ENCODE measurements around the gene FBXO17. TPM values are rescaled to one million over a fixed set of nuclear protein-coding genes. Genes with fewer than 3 reads are reported as not detected.
"Not testable (repeated sequence)": the region's sequence is repeated elsewhere in the genome, so short reads cannot be mapped to it uniquely, and the experiment has no call there.

Gene FBXO17
- total and polyA plus RNA-seq, 2 experiments from 2014 or later: 41.9 to 49.4 TPM

GRCh38 chr19:38942471-38943181, 32.9 kb downstream of the FBXO17 start:
- H2AFZ ChIP-seq: no peak overlapping the region
- TF ChIP-seq EZH2 (IDR thresholded peaks at IDR 0.05; ENCODE audit: borderline replicate concordance) (no peak), EZH2phosphoT487 (IDR thresholded peaks at IDR 0.05; ENCODE audit: low read depth, severe bottlenecking, unreplicated experiment) (no peak), CTCF (IDR thresholded peaks at IDR 0.05; ENCODE audit: poor library complexity) (no peak)
- 87% methylated on average over 20 of the region's 20 CpGs for WGBS (ENCODE audit: low lambda C conversion rate, missing lambda C conversion rate)
- H3K4me2 ChIP-seq: no peak overlapping the region
- H3K36me3 ChIP-seq (replicated peaks; ENCODE audit: insufficient read depth, low read depth): no peaks in the 10 kb centered on the region
- no peaks in the 10 kb centered on the region for H3K27me3 ChIP-seq
- no peaks in the 10 kb centered on the region for H3K9me3 ChIP-seq (ENCODE audit: low read depth)
- H3K79me2 ChIP-seq: no peaks in the 10 kb centered on the region
- H3K9me2 ChIP-seq (replicated peaks; ENCODE audit: insufficient read depth): no peaks in the 10 kb centered on the region
- H3K27ac ChIP-seq: no peak overlapping the region
- no peak for DNase-seq (ENCODE audit: low spot score)
- no peaks in the 10 kb centered on the region for H4K20me1 ChIP-seq (ENCODE audit: insufficient read depth, poor library complexity, severe bottlenecking)
- H3K4me3 ChIP-seq: no peak overlapping the region
- H3K4me1 ChIP-seq (ENCODE audit: insufficient read depth): no peaks in the 10 kb centered on the region

GRCh38 chr19:38941979-38942378, 33.6 kb downstream of the FBXO17 start:
- H3K27ac ChIP-seq: no peak overlapping the region
- no peak for TF ChIP-seq CTCF (IDR thresholded peaks at IDR 0.05; ENCODE audit: poor library complexity)
- no peak for TF ChIP-seq EZH2phosphoT487 (IDR thresholded peaks at IDR 0.05; ENCODE audit: low read depth, severe bottlenecking, unreplicated experiment)
- no peak for TF ChIP-seq EZH2 (IDR thresholded peaks at IDR 0.05; ENCODE audit: borderline replicate concordance)
- H3K4me1 ChIP-seq (ENCODE audit: insufficient read depth): no peaks in the 10 kb centered on the region
- no peak overlapping the region for H3K4me2 ChIP-seq
- no peaks in the 10 kb centered on the region for H4K20me1 ChIP-seq (ENCODE audit: insufficient read depth, poor library complexity, severe bottlenecking)
- H3K9me2 ChIP-seq (replicated peaks; ENCODE audit: insufficient read depth): no peaks in the 10 kb centered on the region
- H3K79me2 ChIP-seq: no peaks in the 10 kb centered on the region
- no peaks in the 10 kb centered on the region for H3K36me3 ChIP-seq (replicated peaks; ENCODE audit: insufficient read depth, low read depth)
- DNase-seq (ENCODE audit: low spot score): no peak
- no peak overlapping the region for H3K4me3 ChIP-seq
- 86% methylated on average over 2 of the region's 2 CpGs for WGBS (ENCODE audit: low lambda C conversion rate, missing lambda C conversion rate)
- no peaks in the 10 kb centered on the region for H3K27me3 ChIP-seq
- H2AFZ ChIP-seq: no peak overlapping the region
- no peaks in the 10 kb centered on the region for H3K9me3 ChIP-seq (ENCODE audit: low read depth)

GRCh38 chr19:38941466-38941865, 34.1 kb downstream of the FBXO17 start:
- H3K36me3 ChIP-seq (replicated peaks; ENCODE audit: insufficient read depth, low read depth); H3K9me3 ChIP-seq (ENCODE audit: low read depth); DNase-seq (ENCODE audit: low spot score); H3K4me3 ChIP-seq; H3K4me2 ChIP-seq; H3K27me3 ChIP-seq; H3K27ac ChIP-seq; H3K79me2 ChIP-seq; H3K9me2 ChIP-seq (replicated peaks; ENCODE audit: insufficient read depth); H2AFZ ChIP-seq; H3K4me1 ChIP-seq (ENCODE audit: insufficient read depth); H4K20me1 ChIP-seq (ENCODE audit: insufficient read depth, poor library complexity, severe bottlenecking): not testable (repeated sequence)
- 93% methylated on average over 5 of the region's 5 CpGs for WGBS (ENCODE audit: low lambda C conversion rate, missing lambda C conversion rate)

- H3K9me2 ChIP-seq (replicated peaks; ENCODE audit: insufficient read depth): no peaks in the 10 kb centered on the region
- H4K20me1 ChIP-seq (ENCODE audit: insufficient read depth, poor library complexity, severe bottlenecking): no peaks in the 10 kb centered on the region
- H3K9me3 ChIP-seq (ENCODE audit: low read depth): no peaks in the 10 kb centered on the region
- H3K27me3 ChIP-seq: no peaks in the 10 kb centered on the region
- no peaks in the 10 kb centered on the region for H3K79me2 ChIP-seq
- 66% methylated on average over 5 of the region's 5 CpGs for WGBS (ENCODE audit: low lambda C conversion rate, missing lambda C conversion rate)
- no peaks in the 10 kb centered on the region for H3K36me3 ChIP-seq (replicated peaks; ENCODE audit: insufficient read depth, low read depth)
- H3K4me3 ChIP-seq: no peak overlapping the region
- H3K4me1 ChIP-seq (ENCODE audit: insufficient read depth): no peaks in the 10 kb centered on the region
- H2AFZ ChIP-seq: no peak overlapping the region
- DNase-seq (ENCODE audit: low spot score): no peak
- H3K27ac ChIP-seq: no peak overlapping the region
- no peak for TF ChIP-seq EZH2phosphoT487 (IDR thresholded peaks at IDR 0.05; ENCODE audit: low read depth, severe bottlenecking, unreplicated experiment)
- TF ChIP-seq EZH2 (IDR thresholded peaks at IDR 0.05; ENCODE audit: borderline replicate concordance): no peak
- TF ChIP-seq CTCF (IDR thresholded peaks at IDR 0.05; ENCODE audit: poor library complexity): no peak
- no peak overlapping the region for H3K4me2 ChIP-seq
Measured at GRCh38 chr19:38939957-38940356, 35.6 kb downstream of the FBXO17 start.
